NCI-H1930 (cell line): ENCODE results near the gene NUDT4.

Experiments
- DNase-seq, 2 experiments: peaks; one replicate each; lab custom pipeline; 2025; lab: John Stamatoyannopoulos, UW

The NUDT4 gene

DNA sequence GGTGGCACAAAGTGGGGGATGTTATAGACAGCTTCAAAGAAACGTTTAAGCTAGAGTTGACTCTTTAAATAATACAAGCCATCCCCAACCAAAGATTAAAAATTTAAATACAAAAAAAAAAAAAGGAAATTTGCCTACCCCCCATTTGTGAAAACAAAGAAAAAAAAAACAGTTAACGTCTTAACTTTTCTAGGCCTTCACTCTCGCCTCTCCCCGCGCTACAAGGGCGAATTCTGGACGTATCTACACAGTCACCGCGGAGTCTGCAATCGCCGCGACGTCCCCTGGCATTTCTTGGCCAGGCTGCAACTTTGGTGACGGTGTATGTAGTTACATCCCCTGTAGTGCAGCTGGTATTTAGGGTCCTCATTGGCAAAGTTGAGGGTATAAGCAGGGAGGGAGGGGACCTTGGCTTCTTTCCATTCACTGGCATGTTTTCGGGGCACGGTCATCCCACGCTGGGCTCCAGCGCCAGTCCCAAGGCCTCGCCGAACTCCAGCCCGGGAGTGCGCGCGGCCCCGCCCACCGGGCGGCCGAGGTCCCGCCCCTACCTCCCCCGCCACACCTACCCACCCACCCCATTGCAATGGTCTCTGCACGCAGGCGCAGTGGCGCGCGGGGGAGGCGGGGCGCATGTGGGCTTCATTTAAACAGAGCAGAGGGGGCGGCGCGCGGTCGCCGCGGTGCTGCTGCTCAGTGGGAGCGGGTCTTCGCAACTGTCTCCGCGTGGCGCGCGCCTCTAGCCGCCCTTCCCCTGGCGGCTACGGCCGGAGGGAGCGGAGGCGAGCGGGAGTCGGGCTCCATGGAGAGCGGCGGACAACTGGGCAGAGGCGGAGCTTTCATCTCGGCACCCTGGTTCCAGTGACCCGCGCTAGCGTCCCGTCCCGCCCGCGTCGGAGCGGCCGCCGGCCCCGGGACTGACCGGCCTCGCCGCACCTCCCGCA is at the start of gene NUDT4:
Gene NUDT4 (plus strand): TSS at position 674 of the 944 bp plus-strand sequence. CDS start 398 bp downstream, outside the sequence.
- DNase-seq = peak; percentile 91 to 95

DNA sequence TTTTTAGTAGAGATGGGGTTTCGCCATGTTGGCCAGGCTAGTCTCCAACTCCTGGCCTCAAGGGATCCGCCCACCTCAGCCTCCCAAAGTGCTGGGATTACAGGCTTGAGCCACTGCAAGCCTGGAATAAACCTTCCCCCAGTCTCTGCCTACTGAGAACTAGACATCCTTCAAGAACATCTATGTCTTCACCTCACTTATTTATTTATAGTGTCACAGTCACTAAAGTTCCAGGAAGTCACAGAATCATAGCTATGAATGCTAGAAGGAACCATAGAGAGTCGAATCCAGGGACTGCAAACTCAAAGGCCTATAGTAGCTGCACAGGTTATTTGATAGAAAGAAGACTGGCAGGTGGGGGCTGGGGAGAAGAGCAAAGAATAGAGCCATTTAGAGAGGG is 44.7 kb upstream of the NUDT4 start:
- DNase-seq = no peak

GRCh38 chr12:93333828-93334227 is 43.9 kb upstream of the NUDT4 start:
- DNase-seq = no peak

DNA sequence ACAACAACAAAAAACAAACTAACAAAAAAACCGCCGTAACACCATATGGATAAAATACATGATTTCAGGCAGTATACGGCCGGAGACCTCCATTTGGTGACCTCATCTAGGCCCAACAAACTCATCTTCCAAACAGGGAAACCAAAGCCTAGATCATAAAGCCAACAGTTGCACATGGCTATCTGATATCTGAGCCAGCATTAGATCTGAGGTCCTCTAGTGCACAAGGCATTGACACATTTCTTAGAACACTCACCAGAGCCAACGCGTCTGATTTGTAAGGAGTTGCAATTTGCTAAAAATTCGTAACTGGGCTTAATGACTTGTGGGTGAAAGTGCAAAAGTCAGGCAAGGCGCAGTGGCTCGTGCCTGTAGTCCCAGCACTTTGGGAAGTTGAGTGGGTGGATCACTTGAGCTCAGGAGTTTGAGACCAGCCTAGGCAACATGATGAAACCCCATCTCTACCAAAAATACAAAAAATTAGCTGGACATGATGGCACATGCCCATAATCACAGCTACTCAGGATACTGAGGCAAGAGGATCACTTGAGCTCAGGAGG is 42.0 kb upstream of the NUDT4 start:
- no peak for DNase-seq

DNA sequence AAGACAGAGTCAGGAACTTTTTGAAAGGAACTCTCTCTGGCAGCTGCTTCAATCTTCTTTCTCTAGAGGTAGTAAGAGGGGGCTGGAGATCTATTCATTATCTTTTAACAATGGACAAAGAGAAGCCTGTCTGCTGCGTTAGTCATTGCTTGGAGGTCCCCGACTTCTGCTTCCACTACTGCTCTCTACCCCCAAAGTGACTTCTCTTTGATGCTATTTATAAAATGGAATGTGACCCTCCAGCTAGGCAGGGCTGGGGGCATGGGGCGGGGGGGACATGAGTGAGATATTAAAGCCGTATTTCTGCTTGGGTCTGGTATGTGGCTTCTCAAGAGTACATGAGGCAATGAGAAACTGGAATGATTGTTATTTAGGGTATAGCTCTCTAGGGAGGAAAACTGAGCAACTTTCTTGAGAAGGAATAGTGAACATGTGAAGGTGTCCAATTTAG is 41.4 kb upstream of the NUDT4 start:
- DNase-seq = no peak

DNA sequence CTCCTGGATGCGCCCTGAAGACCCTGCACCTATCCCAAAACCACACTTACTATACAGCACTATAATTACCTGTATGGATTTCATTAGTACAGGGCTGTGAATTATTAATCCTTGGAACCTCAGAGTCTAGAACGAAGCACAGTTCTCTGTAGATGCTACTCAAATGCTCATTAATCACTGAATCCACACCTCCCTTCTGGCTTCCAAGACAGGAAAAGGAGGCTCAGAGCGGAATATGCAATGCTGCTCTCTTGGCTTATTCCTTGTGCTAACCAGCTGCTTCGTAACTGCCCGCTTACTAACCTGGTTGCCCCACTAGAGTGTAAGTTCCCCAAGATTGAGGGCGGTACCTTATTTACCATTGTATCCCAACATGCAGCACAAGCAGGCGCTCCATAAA is 39.1 kb upstream of the NUDT4 start:
- DNase-seq = no peak

DNA sequence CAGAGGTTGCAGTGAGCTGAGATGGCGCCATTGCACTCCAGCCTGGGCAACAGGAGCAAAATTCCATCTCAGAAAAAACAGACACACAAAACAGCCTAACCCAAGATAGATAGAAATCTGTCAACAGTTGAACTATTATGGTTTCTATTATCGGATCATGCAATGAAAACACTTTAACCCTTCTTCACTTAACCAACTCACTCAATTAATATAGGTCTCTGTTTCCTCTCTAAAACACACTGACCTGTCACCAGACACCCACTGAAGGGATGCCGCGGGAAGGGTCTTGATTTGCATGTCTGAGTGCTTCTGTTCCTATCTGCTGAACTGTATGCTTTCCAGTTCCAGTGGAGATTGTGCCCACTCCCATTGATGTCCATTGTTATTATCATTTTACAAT is 38.0 kb upstream of the NUDT4 start:
- DNase-seq = no peak

DNA sequence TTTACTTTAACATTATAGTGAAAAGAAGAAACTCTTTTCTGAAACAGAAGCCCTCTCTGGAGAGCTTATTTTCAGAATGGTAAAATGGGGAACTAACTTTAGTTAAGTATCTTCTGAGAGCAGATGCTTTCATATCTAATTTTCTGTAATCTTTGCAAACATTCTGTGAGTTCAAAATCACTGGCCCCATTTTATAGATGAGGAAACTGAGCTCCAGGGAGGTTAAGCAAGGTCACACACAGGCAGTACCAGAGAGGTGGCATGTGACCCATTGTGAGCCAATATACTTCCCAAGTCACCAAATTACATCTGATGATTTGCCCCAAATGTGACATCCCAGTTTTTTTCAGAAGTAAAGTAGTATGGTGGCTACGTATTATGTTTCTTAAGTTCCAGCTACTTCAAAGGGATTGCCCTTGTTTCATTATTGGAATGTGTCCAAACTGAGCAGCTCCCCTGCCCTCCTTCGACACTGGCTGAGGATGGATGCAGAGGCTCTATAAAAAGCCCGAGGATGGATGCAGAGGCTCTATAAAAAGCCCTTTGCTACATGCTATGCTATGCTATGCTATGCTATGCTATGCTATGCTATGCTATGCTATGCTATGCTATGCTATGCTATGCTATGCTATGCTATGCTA is 36.2 kb upstream of the NUDT4 start:
- DNase-seq = no peak

GRCh38 chr12:93347054-93347785 is 30.5 kb upstream of the NUDT4 start:
- no peak for DNase-seq

- DNase-seq = no peak
These were observed 28.9 kb upstream of the NUDT4 start for GRCh38 chr12:93348575-93349435.

GRCh38 chr12:93351726-93352125 is 26.0 kb upstream of the NUDT4 start:
- DNase-seq = no peak

DNA sequence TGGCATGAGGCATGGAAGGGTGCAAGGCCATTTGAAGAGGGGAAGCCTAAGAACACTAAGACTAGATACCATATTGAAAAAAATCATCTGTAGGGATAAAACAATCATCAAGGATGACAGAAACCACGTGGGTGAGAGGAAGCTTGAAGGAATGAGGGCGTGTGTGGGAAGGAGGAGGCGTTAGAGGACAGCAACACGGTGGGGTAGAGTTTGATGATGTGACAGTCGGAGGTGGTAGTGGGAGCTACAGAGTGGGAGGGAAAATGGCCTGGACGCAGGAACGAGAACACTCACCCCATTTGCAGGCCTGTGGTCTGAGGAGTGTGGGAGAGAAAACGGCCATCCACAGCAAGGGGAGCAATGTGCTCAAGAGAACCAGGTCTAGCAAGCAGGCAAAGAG is 25.4 kb upstream of the NUDT4 start:
- no peak for DNase-seq

DNA sequence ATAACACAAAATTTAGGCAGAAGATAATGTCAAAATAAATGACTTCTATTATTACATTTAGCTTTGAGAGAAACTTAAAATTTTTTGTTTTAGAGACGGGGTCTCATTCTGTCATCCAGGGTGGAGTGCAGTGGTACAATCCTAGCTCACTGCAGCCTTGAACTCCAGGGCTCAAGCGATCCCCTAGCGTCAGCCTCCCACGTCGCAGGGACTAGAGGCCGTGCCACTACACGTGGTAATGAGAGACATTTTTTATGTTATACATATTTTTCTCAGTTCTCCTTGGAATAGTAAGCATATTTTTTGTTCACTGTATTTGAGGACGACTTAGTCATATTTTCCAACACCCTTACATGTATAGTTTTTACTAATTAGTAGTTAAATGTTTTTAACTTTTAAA is 21.5 kb upstream of the NUDT4 start:
- no peak for DNase-seq

GRCh38 chr12:93358058-93358457 is 19.7 kb upstream of the NUDT4 start:
- DNase-seq = no peak

DNA sequence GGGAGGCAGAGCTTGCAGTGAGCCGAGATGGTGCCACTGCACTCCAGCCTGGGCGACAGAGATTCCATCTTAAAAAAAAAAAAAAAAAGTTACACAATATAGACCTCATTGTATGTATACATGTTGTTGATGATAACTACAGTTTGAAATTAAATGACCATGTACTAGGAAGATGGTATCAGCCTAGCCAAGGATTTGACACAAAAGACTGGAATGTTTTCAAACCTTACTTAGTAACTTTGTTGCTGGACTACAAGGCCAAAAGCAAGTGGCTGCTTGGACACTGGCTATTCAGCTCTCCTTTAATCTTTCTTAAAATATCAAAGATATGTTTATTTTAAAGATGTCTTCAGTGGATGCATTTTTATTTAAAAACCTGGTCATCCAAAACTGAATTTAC is 18.9 kb upstream of the NUDT4 start:
- no peak for DNase-seq

- DNase-seq = no peak
These were observed 17.0 kb upstream of the NUDT4 start for GRCh38 chr12:93360688-93361087.

GRCh38 chr12:93361151-93361919 is 16.4 kb upstream of the NUDT4 start:
- DNase-seq = no peak

DNA sequence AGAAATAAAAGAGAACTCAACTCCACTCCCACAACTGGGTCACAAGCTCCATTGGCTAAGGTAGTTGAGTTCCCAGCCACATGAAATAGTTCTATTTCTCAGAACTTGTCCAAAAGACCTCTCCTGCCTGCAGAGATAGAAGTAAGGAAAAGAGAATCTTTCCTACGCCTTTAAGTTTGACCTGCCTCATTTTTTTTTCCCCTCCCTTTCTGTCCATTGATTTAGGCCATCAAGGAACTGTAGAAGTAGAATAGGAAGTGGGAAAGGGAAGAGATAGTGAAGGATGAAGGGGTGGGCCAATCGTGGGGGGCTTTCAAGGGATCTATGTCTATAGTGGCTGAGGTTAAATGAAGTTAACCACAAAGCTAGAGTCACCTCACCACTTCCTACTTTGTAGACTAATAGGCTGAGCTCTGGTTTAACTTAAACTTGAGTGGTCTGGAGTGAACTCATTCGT is 13.9 kb upstream of the NUDT4 start:
- DNase-seq = no peak

GRCh38 chr12:93365616-93366405 is 11.9 kb upstream of the NUDT4 start:
- DNase-seq = no peak

- no peak for DNase-seq
These were observed 11.3 kb upstream of the NUDT4 start for GRCh38 chr12:93366422-93366821.
